Naive thymus-derived CD8-positive, alpha-beta T cell (primary cell): ENCODE results near the gene CD99. TPM values are rescaled to one million over a fixed set of nuclear protein-coding genes. Genes with fewer than 3 reads are reported as not detected.
A peak's percentile ranks its signal among the peaks of the same experiment; 100 is the strongest.
"Not testable (repeated sequence)": the region's sequence is repeated elsewhere in the genome, so short reads cannot be mapped to it uniquely, and the experiment has no call there.

Source experiments
- ATAC-seq, 2 donors: fragments of 150-1000 bp; cut with Tn5 transposase in 1 of 2; sonication (Bioruptor Pico), chemical (Tn5 transposase) in 1 of 2; 1 replicate in 1 of 2; 2 replicates in 1 of 2; pipeline ENCODE4 v1.10.0; 2021; ENCODE audit warnings: mild to moderate bottlenecking in 2 of 2, moderate library complexity in 2 of 2
- POLR2A ChIA-PET: fragments of 350-600 bp; sonication (Branson Sonifier 250); formaldehyde crosslinking; loops from one replicate; lab custom pipeline; 2021; ENCODE audit warnings: antibody characterized with exemption; lab: Charles Lee
- DNase-seq, 10 donors: peaks; one replicate each; pipeline versions ENCODE4 v3.0.0 to v3.0.0-alpha.2; 2020 to 2022
- H3K27ac Mint-ChIP-seq, 10 donors: one replicate each; pipeline ENCODE4 v1.8.0; 2020 to 2022; ENCODE audit warnings: mild to moderate bottlenecking in 10 of 10, mixed read lengths in 10 of 10, moderate library complexity in 4 of 10, inconsistent platforms in 1 of 10
- H3K27me3 Mint-ChIP-seq, 5 donors: one replicate each; pipeline ENCODE4 v1.8.0; 2021 to 2022; ENCODE audit warnings: mixed read lengths in 5 of 5
- H3K36me3 Mint-ChIP-seq, 3 donors: one replicate each; pipeline ENCODE4 v1.8.0; 2020 to 2022; ENCODE audit warnings: mixed read lengths in 3 of 3, mild to moderate bottlenecking in 2 of 3, inconsistent platforms in 1 of 3
- H3K4me1 Mint-ChIP-seq, 4 donors: one replicate each; pipeline ENCODE4 v1.8.0; 2021 to 2022; ENCODE audit warnings: mixed read lengths in 4 of 4
- H3K4me3 Mint-ChIP-seq, 10 donors: one replicate each; pipeline ENCODE4 v1.8.0; 2020 to 2022; ENCODE audit warnings: mild to moderate bottlenecking in 10 of 10, mixed read lengths in 10 of 10, moderate library complexity in 6 of 10, inconsistent platforms in 1 of 10
- H3K9me3 Mint-ChIP-seq, 9 donors: one replicate each; pipeline ENCODE4 v1.8.0; 2020 to 2022; ENCODE audit warnings: mixed read lengths in 9 of 9, mild to moderate bottlenecking in 3 of 9, inconsistent platforms in 1 of 9, moderate library complexity in 1 of 9
- polyA plus RNA-seq, 3 donors: library from polyadenylated mRNA; unstranded; fragments of 300-500 nt; fragmentation: Illumina TruSeq; gene quantifications; one replicate each; pipeline ENCODE4 v1.2.3, GENCODE V29; 2021
- total RNA-seq, 8 experiments: library from RNA in 2 of 8; stranded (reverse) in 2 of 8; gene quantifications; one replicate each; pipeline ENCODE4 v1.2.3 and lab custom pipeline; 2021 to 2026

CD99 gene
- total and polyA plus RNA-seq, 5 experiments from 2014 or later = 120 to 218 (median 124) TPM

- no peak overlapping the region for H3K27ac Mint-ChIP-seq
- H3K27me3 Mint-ChIP-seq = peaks cover 8 to 37% (median 26%) of the 10 kb centered on the region in 5 donors
- H3K36me3 Mint-ChIP-seq = peaks cover 0 to 16% (median 2%) of the 10 kb centered on the region in 3 donors
- no peak overlapping the region for H3K4me3 Mint-ChIP-seq
- no peak for DNase-seq
- POLR2A ChIA-PET = no interaction called here
- no peak for ATAC-seq
- peaks cover 0 to 13% (median 7%) of the 10 kb centered on the region in 9 donors for H3K9me3 Mint-ChIP-seq
- no peaks in the 10 kb centered on the region for H3K4me1 Mint-ChIP-seq
Observed at GRCh38 chrX:2774057-2774456, 83.0 kb downstream of the CD99 start.

- ATAC-seq (no peak), DNase-seq (no peak)
- Mint-ChIP-seq H3K4me1 (no peaks in the 10 kb centered on the region), H3K4me3 (no peak overlapping the region), H3K36me3 (peaks cover 0 to 16% (median 2%) of the 10 kb centered on the region in 3 donors), H3K27me3 (peaks cover 8 to 31% (median 19%) of the 10 kb centered on the region in 5 donors), H3K9me3 (peaks cover 0 to 13% (median 7%) of the 10 kb centered on the region in 9 donors), H3K27ac (no peak overlapping the region)
- POLR2A ChIA-PET = no interaction called here
Observed at GRCh38 chrX:2774776-2775175, 83.7 kb downstream of the CD99 start.

- H3K27me3 Mint-ChIP-seq, ATAC-seq, H3K9me3 Mint-ChIP-seq, H3K4me3 Mint-ChIP-seq, POLR2A ChIA-PET, DNase-seq, H3K36me3 Mint-ChIP-seq: not testable (repeated sequence)
- Mint-ChIP-seq H3K27ac (peak overlapping the region in 1 of 10 donors; percentile 36), H3K4me1 (peaks cover 0 to 11% (median 6%) of the 10 kb centered on the region in 4 donors)
Observed at GRCh38 chrX:2780472-2781225, 89.6 kb downstream of the CD99 start.

GRCh38 chrX:2781226-2781571 is 90.1 kb downstream of the CD99 start:
- ATAC-seq (no peak), DNase-seq (no peak)
- Mint-ChIP-seq H3K27me3 (peaks cover 0 to 3% (median 2%) of the 10 kb centered on the region in 5 donors), H3K4me3 (no peak overlapping the region), H3K9me3 (peaks cover 0 to 2% (median 0%) of the 10 kb centered on the region in 9 donors), H3K27ac (peak overlapping the region in 1 of 10 donors; percentile 53), H3K4me1 (peaks cover 0 to 11% (median 6%) of the 10 kb centered on the region in 4 donors), H3K36me3 (no peaks in the 10 kb centered on the region)
- POLR2A ChIA-PET = no interaction called here

- Mint-ChIP-seq H3K27ac (peak overlapping the region in 2 of 10 donors; percentile 29 to 56), H3K4me1 (peaks cover 0 to 11% (median 6%) of the 10 kb centered on the region in 4 donors)
Observed at GRCh38 chrX:2781698-2782097, 90.6 kb downstream of the CD99 start.

GRCh38 chrX:2782171-2782570 is 91.1 kb downstream of the CD99 start:
- ATAC-seq (no peak), DNase-seq (no peak)
- H3K27me3 Mint-ChIP-seq = peaks cover 0 to 3% (median 2%) of the 10 kb centered on the region in 5 donors
- no peaks in the 10 kb centered on the region for H3K36me3 Mint-ChIP-seq
- peaks cover 0 to 11% (median 6%) of the 10 kb centered on the region in 4 donors for H3K4me1 Mint-ChIP-seq
- peak overlapping the region in 8 of 10 donors; percentile 10 to 66 (median 38) for H3K4me3 Mint-ChIP-seq
- POLR2A ChIA-PET = no interaction called here
- H3K27ac Mint-ChIP-seq = peak overlapping the region in 5 of 10 donors; percentile 6 to 29 (median 22)
- H3K9me3 Mint-ChIP-seq = peaks cover 0 to 2% (median 0%) of the 10 kb centered on the region in 9 donors

More at GRCh38 chrX:2781698-2782097, 90.6 kb downstream of the CD99 start:
- POLR2A ChIA-PET = no interaction called here
- Mint-ChIP-seq H3K9me3 (peaks cover 0 to 2% (median 0%) of the 10 kb centered on the region in 9 donors), H3K36me3 (no peaks in the 10 kb centered on the region), H3K4me3 (peak overlapping the region in 8 of 10 donors; percentile 10 to 66 (median 38)), H3K27me3 (peaks cover 0 to 3% (median 2%) of the 10 kb centered on the region in 5 donors)
- DNase-seq = peak in 2 of 10 donors; percentile 2 to 6
- no peak for ATAC-seq

- peak overlapping the region in 1 of 10 donors; percentile 12 for H3K27ac Mint-ChIP-seq
- no peak for DNase-seq
- POLR2A ChIA-PET = no interaction called here
- no peaks in the 10 kb centered on the region for H3K36me3 Mint-ChIP-seq
- peaks cover 0 to 3% (median 2%) of the 10 kb centered on the region in 5 donors for H3K27me3 Mint-ChIP-seq
- peaks cover 0 to 11% (median 6%) of the 10 kb centered on the region in 4 donors for H3K4me1 Mint-ChIP-seq
- ATAC-seq = no peak
- H3K4me3 Mint-ChIP-seq = no peak overlapping the region
- peaks cover 0 to 2% (median 0%) of the 10 kb centered on the region in 9 donors for H3K9me3 Mint-ChIP-seq
Observed at GRCh38 chrX:2782778-2783177, 91.7 kb downstream of the CD99 start.

- ATAC-seq (no peak), DNase-seq (no peak)
- Mint-ChIP-seq H3K4me3 (no peak overlapping the region), H3K27ac (no peak overlapping the region), H3K9me3 (peaks cover 0 to 2% (median 0%) of the 10 kb centered on the region in 9 donors), H3K27me3 (peaks cover 0 to 3% (median 2%) of the 10 kb centered on the region in 5 donors), H3K4me1 (peaks cover 0 to 11% (median 6%) of the 10 kb centered on the region in 4 donors), H3K36me3 (no peaks in the 10 kb centered on the region)
- POLR2A ChIA-PET = no interaction called here
Observed at GRCh38 chrX:2784026-2784425, 92.9 kb downstream of the CD99 start.

- peaks cover 0 to 11% (median 6%) of the 10 kb centered on the region in 4 donors for H3K4me1 Mint-ChIP-seq
- DNase-seq = no peak
- peaks cover 0 to 2% (median 0%) of the 10 kb centered on the region in 9 donors for H3K9me3 Mint-ChIP-seq
- H3K27ac Mint-ChIP-seq = no peak overlapping the region
- no peaks in the 10 kb centered on the region for H3K36me3 Mint-ChIP-seq
- no peak for ATAC-seq
- POLR2A ChIA-PET = no interaction called here
- peaks cover 0 to 2% (median 0%) of the 10 kb centered on the region in 5 donors for H3K27me3 Mint-ChIP-seq
- H3K4me3 Mint-ChIP-seq = no peak overlapping the region
Observed at GRCh38 chrX:2785538-2785937, 94.4 kb downstream of the CD99 start.

- Mint-ChIP-seq H3K4me1 (no peaks in the 10 kb centered on the region), H3K9me3 (peaks cover 0 to 2% (median 0%) of the 10 kb centered on the region in 9 donors), H3K36me3 (no peaks in the 10 kb centered on the region), H3K4me3 (no peak overlapping the region), H3K27me3 (peaks cover 0 to 5% (median 0%) of the 10 kb centered on the region in 5 donors), H3K27ac (no peak overlapping the region)
- DNase-seq (no peak), ATAC-seq (no peak)
- POLR2A ChIA-PET = no interaction called here
Observed at GRCh38 chrX:2788980-2789379, 97.9 kb downstream of the CD99 start.

GRCh38 chrX:2789569-2789968 is 98.5 kb downstream of the CD99 start:
- peaks cover 0 to 2% (median 0%) of the 10 kb centered on the region in 9 donors for H3K9me3 Mint-ChIP-seq
- H3K27ac Mint-ChIP-seq = no peak overlapping the region
- H3K4me1 Mint-ChIP-seq = no peaks in the 10 kb centered on the region
- H3K4me3 Mint-ChIP-seq = no peak overlapping the region
- H3K36me3 Mint-ChIP-seq = no peaks in the 10 kb centered on the region
- ATAC-seq = no peak
- H3K27me3 Mint-ChIP-seq = peaks cover 0 to 5% (median 0%) of the 10 kb centered on the region in 5 donors
- DNase-seq = no peak
- POLR2A ChIA-PET = no interaction called here
